GM19025 (cell line): ENCODE data around the gene CHD9NB.

ENCODE experiments used
- ATAC-seq: cut with Tn5 transposase; IDR thresholded peaks from one replicate; pipeline ENCODE4 v1.9.1; 2021; ENCODE audit warnings: mild to moderate bottlenecking, low read depth, moderate library complexity; ENCODE audit not compliant: unreplicated experiment

CHD9NB gene

GRCh38 chr16:53036066-53036465, 16.6 kb downstream of the CHD9NB start:
- ATAC-seq: no peak

GRCh38 chr16:53035176-53035942, 17.3 kb downstream of the CHD9NB start:
- no peak for ATAC-seq

- no peak for ATAC-seq
These were observed 18.4 kb downstream of the CHD9NB start for GRCh38 chr16:53034306-53034705.

GRCh38 chr16:53031323-53031942, 21.3 kb downstream of the CHD9NB start:
- no peak for ATAC-seq

- ATAC-seq: no peak
These were observed 22.7 kb downstream of the CHD9NB start for GRCh38 chr16:53029971-53030370.

GRCh38 chr16:53024045-53024444, 28.7 kb downstream of the CHD9NB start:
- no peak for ATAC-seq

- no peak for ATAC-seq
These were observed 30.3 kb downstream of the CHD9NB start for GRCh38 chr16:53022374-53022773.

- no peak for ATAC-seq
These were observed 33.8 kb downstream of the CHD9NB start for GRCh38 chr16:53018834-53019416.

- no peak for ATAC-seq
These were observed 38.4 kb downstream of the CHD9NB start for GRCh38 chr16:53014287-53014686.

- ATAC-seq: no peak
These were observed 45.6 kb downstream of the CHD9NB start for GRCh38 chr16:53007095-53007494.

- ATAC-seq: no peak
These were observed 54.8 kb downstream of the CHD9NB start for GRCh38 chr16:52997922-52998321.

GRCh38 chr16:52994942-52995341, 57.8 kb downstream of the CHD9NB start:
- ATAC-seq: no peak

GRCh38 chr16:52993179-52993578, 59.5 kb downstream of the CHD9NB start:
- no peak for ATAC-seq

- ATAC-seq: no peak
These were observed 61.1 kb downstream of the CHD9NB start for GRCh38 chr16:52991572-52991971.
